Activated CD4-positive, alpha-beta T cell treated with anti-CD3 and anti-CD28 coated beads, Interleukin-2, amount 50 U/mL, for 4 hours (primary cell): Measurements from ENCODE around the gene ZNF500.

ENCODE experiments used
- DNase-seq, 2 experiments: peaks; one replicate each; pipeline ENCODE4 v3.0.0-alpha.2; 2020

ZNF500 gene

DNA sequence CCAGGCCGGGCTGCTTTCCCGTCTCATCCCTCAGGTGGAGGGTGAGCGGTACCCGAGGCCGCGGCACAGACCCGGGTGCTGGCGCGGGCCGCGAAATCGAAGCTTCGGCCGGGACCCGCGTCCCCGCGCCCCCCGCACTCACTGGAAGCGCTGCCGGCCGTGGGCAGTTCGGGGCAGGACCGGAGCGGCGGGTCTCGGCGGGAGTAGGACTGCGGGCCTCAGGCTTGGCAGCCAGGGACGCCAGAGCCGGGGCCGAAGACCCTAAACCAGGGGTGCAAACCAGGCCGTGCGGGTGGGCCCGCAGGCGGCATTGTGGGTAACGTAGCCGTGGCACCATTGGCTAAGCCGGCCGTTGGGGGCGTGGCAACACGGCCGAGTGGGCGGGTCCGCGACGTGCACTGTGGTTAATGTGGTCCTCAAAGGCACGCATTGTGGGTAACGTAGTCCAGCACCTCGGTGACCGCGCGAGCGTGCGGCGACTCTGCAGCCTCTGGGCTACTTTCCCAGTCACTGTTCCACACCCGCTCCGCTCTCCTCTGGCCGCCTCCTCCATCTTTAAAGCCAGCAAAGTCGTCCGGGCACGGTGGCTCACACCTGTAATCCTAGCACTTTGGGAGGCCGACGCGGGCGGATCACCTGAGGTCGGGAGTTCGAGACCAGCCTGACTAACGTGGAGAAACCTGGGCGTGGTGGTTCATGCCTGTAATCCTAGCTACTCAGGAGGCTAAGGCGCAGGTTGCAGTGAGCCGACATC lies at the start of gene ZNF500:
Gene ZNF500, minus strand, starts transcription at position 288 of the 754 bp plus-strand sequence. CDS start 1,184 bp downstream, outside the sequence.
- DNase-seq, result peak; percentile 96 to 98

GRCh38 chr16:4814542-4815173 lies 47.7 kb upstream of the ZNF500 start:
- DNase-seq, result no peak

- no peak for DNase-seq
Observed at GRCh38 chr16:4814046-4814445, 47.1 kb upstream of the ZNF500 start.

DNA sequence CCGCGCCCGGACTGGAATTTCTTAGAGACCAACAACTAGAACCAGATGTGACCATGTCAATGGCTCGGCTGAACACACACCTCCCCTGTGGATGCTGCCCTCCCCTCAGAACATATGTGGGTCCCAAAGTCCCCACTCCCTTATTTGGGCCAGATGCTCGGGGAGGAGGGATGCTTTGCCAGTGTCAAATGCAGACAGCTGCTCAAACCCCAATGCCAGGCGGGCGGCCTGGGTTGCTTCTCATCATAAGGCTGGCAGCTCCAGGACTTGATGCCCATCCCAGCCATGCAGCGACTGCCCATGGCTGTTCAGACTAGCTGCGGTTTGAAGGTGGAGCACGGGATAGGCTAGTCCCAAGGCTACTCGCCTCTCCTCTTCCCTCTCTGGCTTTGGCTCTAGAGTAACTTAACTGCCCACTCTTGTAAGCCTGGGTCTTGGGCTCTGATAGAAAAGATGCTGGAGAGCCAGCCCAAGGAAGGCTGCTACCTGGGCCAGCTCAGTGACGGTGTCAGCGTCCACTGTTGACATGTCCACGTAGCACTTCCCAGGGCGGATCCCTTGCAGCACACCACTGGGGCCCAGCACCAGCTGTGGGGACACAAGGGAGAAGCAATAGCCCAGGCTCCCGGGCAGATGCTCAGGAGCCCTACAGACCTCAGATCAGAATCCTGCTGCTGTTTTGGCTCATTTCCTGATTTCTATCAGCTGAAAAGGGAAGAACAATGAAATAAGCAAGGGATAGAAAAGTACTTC lies 46.5 kb upstream of the ZNF500 start:
- DNase-seq, result no peak

DNA sequence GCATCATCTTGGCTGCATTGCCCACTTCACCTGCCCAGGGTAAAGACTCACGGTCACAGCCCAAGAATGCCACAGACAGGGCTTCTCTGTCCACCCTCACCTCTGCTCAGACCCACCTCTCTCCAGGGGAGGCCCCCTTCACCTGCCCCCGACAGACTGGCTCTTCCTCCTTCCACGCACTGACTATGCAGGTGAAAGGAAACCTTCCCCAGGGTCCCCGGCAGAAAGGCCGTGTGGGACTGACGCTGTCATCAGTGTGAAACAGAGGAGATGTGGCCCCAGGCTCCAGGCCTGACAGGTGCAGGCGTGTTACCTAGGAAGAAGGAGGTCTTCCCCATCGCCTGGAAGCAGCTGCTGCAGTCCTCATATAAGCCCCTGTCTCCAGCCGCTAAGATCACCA lies 44.8 kb upstream of the ZNF500 start:
- no peak for DNase-seq

DNA sequence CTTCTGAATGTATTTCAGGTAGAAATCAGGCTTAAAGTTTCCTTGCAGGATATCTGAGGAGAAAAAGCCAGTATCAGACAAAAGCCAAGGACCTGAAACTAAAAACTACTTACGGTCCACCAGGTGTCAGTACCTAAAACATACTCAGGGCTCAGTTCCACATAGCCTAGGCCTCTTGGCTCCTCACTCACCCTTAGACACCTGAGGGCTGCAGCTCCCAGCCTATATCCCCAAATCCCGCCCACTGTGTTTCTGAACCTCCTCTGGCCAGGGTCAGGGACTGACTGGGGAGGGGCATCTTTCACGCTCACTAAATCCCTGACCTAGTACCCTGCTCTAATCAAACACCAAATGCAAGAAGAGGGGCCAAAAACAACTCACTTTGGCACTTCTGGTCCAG lies 44.3 kb upstream of the ZNF500 start:
- no peak for DNase-seq

DNA sequence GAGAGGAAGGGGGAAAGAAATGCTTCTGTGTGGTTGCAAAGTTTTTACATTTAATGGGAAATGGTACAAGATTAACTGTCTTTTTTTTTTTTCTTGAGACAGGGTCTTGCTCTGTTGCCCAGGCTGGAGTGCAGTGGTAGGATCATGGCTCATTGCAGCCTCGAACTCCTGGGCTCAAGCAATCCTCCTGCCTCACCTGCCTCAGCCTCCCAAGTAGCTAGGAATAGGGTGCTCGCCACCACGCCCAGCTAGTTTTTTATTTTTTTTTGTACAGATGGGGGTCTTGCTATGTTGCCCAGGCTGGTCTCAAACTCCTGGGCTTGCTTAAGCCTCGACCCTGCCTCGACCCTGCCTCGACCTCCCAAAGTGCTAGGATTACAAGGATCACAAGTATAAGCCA lies 39.3 kb upstream of the ZNF500 start:
- no peak for DNase-seq

DNA sequence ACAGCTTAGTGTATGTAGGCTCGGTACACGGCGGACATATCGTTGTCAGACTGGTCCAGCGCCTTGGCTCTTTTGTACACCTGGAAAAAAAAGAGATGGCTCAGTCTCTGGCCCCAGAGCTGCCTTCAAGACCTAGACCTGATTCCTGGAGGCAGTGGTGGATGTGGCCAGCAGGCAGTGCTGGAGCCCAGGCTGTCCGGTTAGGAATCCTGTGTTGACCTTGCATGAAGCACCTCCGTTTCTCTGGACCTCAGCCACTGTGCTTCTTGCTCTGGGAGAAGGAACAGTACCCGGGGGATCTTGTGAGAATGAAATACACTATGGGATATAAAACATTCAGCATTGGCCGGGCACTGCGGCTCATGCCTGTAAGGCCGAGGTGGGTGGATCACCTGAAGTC lies 38.3 kb upstream of the ZNF500 start:
- DNase-seq, result no peak

DNA sequence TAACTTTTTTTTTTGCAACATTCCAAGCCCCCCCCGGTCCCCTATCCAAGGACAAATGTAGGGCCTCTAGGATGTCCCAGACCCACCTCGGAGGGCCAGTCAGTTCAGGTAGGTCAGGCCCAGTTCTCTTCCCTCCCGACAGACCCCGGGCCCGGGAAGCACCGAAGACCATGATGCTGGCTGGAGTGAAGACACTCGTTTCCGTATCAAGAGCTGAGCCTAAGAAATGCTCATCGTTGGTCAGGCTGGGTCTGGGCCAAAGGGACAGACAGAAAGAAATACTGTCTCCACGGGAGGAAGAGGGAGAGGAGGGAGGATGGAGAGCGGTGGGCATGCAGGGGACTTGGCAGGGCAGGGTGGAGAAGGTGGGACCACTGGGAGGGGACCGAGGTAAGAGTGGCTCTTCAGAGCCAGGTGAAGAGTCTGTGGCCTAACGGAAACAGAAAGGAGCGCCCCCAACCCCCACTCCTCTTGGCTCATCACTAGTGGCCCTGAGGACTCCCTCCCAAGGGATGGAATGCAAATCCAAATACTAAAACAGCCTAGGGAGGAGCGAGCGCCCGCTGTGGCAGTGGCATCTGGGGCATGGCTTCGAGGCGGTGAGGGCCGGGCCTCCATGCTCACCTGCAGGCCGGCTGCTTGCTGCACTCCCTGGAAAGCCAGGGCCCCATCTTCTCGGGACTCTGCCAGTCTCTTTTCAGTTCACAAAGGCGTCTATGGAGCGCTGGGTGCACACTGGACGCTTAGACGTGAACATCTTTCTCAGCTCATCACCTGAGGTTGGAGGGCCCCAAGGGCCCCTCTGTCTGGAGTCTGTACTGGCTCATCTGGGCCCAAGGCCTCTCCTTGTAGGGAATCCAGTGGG lies 37.2 kb upstream of the ZNF500 start:
- DNase-seq, result no peak

GRCh38 chr16:4803401-4803844 lies 36.5 kb upstream of the ZNF500 start:
- no peak for DNase-seq

DNA sequence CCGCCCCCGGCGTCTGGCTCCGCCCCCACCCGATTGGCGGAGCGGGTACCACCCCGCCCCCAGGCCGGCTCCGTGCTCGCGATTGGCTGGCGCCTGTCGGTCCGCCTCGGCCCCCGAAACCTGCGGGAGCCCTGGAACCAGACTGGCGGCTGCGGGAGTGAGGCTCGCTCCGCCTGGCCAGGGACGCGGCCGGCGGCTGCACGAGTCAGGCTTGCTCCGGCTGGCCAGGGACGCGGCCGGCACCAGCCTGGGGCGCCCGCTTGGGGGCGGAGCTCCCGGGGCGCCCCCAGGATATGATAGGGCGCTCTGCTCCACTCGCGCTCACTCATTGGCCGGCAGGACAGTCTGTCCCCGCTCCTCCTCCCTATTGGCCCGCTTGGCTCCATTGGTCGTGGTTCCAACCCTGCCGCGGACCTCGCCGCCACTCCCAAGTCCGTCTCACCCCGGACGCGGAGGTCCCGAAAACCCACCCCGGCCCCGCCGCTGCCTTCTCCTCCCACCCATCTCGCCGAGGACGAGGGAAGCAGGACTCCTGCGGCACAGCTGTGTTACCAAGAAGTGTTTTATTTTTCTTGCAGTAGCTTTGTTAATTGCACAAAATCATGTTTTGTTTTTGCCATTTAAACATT lies 35.8 kb upstream of the ZNF500 start:
- peak; percentile 82 to 83 for DNase-seq

- peak; percentile 71 to 72 for DNase-seq
Observed at GRCh38 chr16:4801962-4802658, 35.1 kb upstream of the ZNF500 start, which contains the start of gene ROGDI. Gene ROGDI, minus strand, starts transcription at chr16:4802633. Its CDS starts 62 bp downstream, at chr16:4802571.

GRCh38 chr16:4801051-4801961 lies 34.3 kb upstream of the ZNF500 start:
- no peak for DNase-seq

DNA sequence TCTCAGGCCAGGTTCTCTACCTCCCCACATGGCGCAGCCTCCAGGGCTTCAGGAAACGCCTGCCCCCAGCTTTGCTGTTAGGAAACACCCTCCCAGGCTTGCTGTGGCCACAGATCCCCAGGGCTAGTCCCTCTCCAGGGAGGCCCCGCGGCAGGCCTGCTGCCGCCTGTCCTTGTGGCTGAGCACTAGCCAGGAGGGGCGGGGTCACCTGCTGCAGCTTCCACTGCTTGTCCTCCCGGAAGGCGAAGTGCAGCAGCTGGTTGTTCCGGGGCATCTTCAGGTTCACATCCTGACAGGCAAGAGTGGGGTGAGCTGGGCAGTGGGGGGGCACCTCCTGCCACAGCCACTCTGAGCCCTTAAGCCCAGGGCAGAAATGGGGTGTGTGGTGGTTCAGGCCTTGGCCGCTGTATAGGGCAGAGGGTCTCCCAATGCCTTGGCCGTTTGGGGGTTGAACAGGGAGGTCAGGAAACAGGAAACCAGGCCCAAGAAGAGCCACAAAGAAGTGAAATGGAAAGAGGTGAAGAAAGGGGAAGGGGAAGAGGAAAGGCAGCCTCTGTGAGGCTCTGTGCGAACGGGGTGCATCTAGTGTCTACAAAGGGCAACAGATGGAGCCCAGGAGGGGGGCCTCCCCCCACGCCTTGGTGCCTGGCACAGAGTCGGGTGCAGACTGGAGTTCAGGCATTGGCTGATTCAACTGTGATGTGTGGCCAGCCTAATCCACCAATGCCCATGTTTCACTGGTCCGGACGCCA lies 33.5 kb upstream of the ZNF500 start:
- no peak for DNase-seq

DNA sequence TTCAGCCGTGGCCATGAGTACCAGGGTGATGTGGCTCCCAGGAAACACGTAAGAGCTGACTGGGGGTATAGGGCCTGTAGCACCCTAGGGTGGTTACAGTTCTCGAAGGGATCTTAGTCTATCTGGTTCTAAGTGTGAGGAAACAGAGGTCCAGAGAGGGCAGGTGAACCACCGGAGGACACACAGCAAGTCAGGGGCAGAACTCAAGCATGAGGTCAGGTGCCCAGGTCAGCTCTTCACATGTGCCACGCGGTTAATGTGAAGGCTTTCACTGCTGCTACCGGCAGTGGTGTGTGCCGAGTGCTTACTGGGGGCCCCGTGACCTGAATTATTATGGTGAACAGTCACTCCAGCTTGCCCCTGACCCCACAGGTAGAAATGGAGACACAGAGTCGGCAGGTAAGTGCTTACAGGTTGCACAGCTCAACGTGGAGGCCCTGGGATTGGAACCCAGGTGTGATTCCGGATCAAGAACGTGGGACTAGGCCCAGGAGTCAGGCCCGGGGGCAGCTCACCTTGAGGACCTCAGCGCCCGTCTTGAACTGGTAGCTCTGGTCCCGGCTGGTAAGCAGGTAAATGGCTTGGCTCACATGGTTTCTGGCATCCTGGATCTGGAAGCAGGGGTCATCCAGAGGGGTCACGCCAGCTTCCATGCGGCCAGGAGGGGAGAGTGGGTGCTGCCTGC lies 32.4 kb upstream of the ZNF500 start:
- no peak for DNase-seq

DNA sequence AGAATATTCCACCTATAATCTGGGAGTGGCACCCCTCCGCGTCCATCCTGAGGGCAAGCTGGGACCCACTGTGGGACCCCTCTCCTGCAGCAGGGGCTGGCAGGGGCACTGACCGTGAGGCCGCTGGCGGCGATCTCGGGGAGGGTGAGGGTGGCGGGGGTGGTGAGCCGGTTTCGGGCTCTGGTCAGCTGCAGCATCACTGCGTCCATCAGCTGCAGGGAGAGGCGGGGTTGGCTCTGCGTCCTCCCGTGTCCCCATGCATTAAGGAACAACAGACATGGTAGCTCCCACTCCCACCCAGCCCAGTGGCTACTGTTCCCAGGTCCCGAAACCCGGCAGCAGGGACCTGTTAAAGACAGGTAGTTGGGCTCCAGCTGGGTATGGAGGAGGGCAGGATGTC lies 31.5 kb upstream of the ZNF500 start:
- DNase-seq, result no peak

DNA sequence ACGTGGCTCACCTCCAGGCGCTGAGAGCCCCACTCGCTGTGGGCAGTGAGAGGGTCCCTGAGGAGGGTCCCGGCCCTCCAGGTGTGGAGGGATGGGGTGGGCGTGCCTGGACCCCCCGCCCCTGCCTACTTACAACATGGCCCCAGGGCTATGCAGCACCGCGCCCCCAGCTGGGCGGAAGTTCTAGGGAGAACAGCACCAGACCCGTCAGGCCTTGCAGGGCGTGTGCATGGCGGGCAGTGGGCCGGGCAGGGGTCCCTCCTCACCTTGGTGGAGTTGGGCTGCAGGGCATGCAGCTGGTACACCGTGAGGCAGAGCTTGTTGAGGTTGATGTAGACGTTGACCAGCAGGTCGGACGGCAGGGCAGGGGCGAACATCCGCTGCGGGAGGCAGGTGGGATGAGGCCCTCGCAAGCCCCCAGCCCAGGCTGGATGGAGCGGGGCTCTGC lies 30.9 kb upstream of the ZNF500 start:
- no peak for DNase-seq

- no peak for DNase-seq
Observed at GRCh38 chr16:4796982-4797804, 30.2 kb upstream of the ZNF500 start.
